Measurements from ENCODE around the gene RELN. TPM values are rescaled to one million over a fixed set of nuclear protein-coding genes. Genes with fewer than 3 reads are reported as not detected.

Gene RELN
- total RNA-seq, 1 experiment from 2014 or later = 0.20 TPM

DNA sequence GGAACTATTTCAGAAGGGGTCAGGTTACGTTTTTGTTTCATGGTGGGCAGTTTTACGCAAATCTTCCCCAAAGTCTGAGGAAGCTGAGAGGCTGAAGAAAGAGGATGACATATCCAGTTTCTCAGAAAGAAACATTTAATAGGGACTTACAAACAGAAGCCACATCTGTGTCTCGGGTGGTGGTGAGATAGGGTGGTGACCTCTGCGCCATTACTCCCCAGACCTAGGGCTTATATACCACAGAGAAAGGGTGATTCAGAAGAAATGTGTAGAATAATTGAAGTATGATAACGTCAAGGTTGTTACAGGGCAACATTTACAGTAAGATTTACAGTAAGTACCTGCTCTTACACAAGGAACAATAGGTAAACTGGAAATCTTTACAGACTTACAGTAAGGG lies 43.0 kb upstream of the RELN start:
- BruUV-seq (replicated peaks) = no TSS peak
- H3K36me3 ChIP-seq (ENCODE audit: control insufficient read depth in 1 of 2, insufficient read depth in 2 of 2, low read length in 2 of 2) = no peaks in the 10 kb centered on the region
- POLR2A ChIA-PET = no interaction called here
- no peak overlapping the region for H3K4me3 ChIP-seq (replicated peaks in 1 of 2; ENCODE audit: low read depth in 1 of 2, low read length in 2 of 2)
- RAD21 ChIA-PET (ENCODE audit: low non-redundant PET in 1 of 2, low total read pairs in 2 of 2, uncharacterized antibody in 2 of 2, unreplicated experiment in 2 of 2) = no interaction called here
- DNase-seq (ENCODE audit: low read depth, low spot score) (no peak), ATAC-seq (no peak)
- H2AFZ ChIP-seq (ENCODE audit: low read depth, low read length, poor library complexity, severe bottlenecking) = no peak overlapping the region
- H3K9me2 ChIP-seq (ENCODE audit: insufficient read depth) = no peaks in the 10 kb centered on the region
- no peak overlapping the region for H3K9ac ChIP-seq (ENCODE audit: low read length)
- intact Hi-C loops (cut with micrococcal nuclease) = no loop called here
- peaks cover 6% of the 10 kb centered on the region; the same call in 1 of the 2 replicates for H3K27me3 ChIP-seq (ENCODE audit: insufficient read depth, low read length)
- H3K27ac ChIP-seq (ENCODE audit: low read depth, low read length) = no peak overlapping the region
- TF ChIP-seq, protein P1, sequence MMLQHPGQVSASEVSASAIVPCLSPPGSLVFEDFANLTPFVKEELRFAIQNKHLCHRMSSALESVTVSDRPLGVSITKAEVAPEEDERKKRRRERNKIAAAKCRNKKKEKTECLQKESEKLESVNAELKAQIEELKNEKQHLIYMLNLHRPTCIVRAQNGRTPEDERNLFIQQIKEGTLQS (IDR thresholded peaks at IDR 0.05) = no peak
- TF ChIP-seq EZH2 (IDR thresholded peaks at IDR 0.05) (no peak), FOSL1 (IDR thresholded peaks at IDR 0.05; ENCODE audit: low read depth) (no peak), POLR2A (IDR thresholded peaks at IDR 0.05; ENCODE audit: borderline replicate concordance, extremely low read depth, insufficient read depth, insufficient read length) (no peak), CEBPB (IDR thresholded peaks at IDR 0.05; ENCODE audit: low read depth) (no peak), ELF1 (IDR thresholded peaks at IDR 0.05; ENCODE audit: borderline replicate concordance, low read depth) (no peak), POLR2AphosphoS5 (IDR thresholded peaks at IDR 0.05; ENCODE audit: low read depth, low read length) (no peak), RAD21 (IDR thresholded peaks at IDR 0.05; ENCODE audit: low read depth) (no peak), JUND (IDR thresholded peaks at IDR 0.05) (no peak)
- TF ChIP-seq, protein P2, sequence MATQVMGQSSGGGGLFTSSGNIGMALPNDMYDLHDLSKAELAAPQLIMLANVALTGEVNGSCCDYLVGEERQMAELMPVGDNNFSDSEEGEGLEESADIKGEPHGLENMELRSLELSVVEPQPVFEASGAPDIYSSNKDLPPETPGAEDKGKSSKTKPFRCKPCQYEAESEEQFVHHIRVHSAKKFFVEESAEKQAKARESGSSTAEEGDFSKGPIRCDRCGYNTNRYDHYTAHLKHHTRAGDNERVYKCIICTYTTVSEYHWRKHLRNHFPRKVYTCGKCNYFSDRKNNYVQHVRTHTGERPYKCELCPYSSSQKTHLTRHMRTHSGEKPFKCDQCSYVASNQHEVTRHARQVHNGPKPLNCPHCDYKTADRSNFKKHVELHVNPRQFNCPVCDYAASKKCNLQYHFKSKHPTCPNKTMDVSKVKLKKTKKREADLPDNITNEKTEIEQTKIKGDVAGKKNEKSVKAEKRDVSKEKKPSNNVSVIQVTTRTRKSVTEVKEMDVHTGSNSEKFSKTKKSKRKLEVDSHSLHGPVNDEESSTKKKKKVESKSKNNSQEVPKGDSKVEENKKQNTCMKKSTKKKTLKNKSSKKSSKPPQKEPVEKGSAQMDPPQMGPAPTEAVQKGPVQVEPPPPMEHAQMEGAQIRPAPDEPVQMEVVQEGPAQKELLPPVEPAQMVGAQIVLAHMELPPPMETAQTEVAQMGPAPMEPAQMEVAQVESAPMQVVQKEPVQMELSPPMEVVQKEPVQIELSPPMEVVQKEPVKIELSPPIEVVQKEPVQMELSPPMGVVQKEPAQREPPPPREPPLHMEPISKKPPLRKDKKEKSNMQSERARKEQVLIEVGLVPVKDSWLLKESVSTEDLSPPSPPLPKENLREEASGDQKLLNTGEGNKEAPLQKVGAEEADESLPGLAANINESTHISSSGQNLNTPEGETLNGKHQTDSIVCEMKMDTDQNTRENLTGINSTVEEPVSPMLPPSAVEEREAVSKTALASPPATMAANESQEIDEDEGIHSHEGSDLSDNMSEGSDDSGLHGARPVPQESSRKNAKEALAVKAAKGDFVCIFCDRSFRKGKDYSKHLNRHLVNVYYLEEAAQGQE (IDR thresholded peaks at IDR 0.05; ENCODE audit: low read depth) = no peak
- H3K9me3 ChIP-seq (ENCODE audit: control insufficient read depth in 1 of 2, insufficient read depth in 1 of 2, low read depth in 1 of 2, low read length in 2 of 2) = no peaks in the 10 kb centered on the region
- no peaks in the 10 kb centered on the region for H3K4me1 ChIP-seq (ENCODE audit: control insufficient read depth in 1 of 2, insufficient read depth in 2 of 2, low read length in 2 of 2)
- H4K20me1 ChIP-seq (ENCODE audit: insufficient read depth) = no peaks in the 10 kb centered on the region
- CTCF ChIA-PET = no interaction called here
- H3K4me2 ChIP-seq (ENCODE audit: low read length) = no peak overlapping the region
- no peaks in the 10 kb centered on the region for H3K79me2 ChIP-seq (ENCODE audit: insufficient read depth, low read length)

All from HCT116 (cell line).